Measurements from ENCODE around the gene KLF6. TPM values are rescaled to one million over a fixed set of nuclear protein-coding genes. Genes with fewer than 3 reads are reported as not detected.
A peak's percentile ranks its signal among the peaks of the same experiment; 100 is the strongest.

The KLF6 gene
- total and polyA plus RNA-seq, 2 experiments from 2014 or later = 19.6 to 35.4 TPM

DNA sequence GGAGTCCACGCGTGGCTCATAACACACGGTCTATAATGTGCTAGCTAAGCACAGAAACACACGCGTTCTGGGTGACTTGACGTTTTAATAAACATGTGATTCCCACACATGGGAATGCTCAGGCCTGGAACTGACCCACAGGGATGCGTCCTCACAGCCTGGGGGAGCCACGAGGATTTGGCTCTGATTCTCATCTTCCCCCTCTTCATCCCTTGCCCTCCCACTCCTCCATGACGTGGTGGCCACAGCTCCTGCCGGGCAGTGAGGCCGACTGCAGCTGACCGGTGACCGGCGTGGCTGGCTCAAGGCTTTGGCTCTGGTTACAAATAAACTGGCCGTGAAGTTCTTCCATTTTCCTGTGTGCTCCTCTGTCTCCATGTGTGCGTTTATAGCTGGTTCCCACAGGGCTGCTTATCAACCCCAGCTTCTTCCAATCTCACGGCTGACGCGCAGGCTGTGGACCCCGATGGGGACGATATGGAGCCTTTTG, 40.9 kb upstream of the KLF6 start (continued):
- TF ChIP-seq, protein P1, sequence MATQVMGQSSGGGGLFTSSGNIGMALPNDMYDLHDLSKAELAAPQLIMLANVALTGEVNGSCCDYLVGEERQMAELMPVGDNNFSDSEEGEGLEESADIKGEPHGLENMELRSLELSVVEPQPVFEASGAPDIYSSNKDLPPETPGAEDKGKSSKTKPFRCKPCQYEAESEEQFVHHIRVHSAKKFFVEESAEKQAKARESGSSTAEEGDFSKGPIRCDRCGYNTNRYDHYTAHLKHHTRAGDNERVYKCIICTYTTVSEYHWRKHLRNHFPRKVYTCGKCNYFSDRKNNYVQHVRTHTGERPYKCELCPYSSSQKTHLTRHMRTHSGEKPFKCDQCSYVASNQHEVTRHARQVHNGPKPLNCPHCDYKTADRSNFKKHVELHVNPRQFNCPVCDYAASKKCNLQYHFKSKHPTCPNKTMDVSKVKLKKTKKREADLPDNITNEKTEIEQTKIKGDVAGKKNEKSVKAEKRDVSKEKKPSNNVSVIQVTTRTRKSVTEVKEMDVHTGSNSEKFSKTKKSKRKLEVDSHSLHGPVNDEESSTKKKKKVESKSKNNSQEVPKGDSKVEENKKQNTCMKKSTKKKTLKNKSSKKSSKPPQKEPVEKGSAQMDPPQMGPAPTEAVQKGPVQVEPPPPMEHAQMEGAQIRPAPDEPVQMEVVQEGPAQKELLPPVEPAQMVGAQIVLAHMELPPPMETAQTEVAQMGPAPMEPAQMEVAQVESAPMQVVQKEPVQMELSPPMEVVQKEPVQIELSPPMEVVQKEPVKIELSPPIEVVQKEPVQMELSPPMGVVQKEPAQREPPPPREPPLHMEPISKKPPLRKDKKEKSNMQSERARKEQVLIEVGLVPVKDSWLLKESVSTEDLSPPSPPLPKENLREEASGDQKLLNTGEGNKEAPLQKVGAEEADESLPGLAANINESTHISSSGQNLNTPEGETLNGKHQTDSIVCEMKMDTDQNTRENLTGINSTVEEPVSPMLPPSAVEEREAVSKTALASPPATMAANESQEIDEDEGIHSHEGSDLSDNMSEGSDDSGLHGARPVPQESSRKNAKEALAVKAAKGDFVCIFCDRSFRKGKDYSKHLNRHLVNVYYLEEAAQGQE (IDR thresholded peaks at IDR 0.05; ENCODE audit: unreplicated experiment) = no peak
- no peak for TF ChIP-seq CREB1 (CRISPR knock-in tag; IDR thresholded peaks at IDR 0.05; ENCODE audit: low read depth)

DNA sequence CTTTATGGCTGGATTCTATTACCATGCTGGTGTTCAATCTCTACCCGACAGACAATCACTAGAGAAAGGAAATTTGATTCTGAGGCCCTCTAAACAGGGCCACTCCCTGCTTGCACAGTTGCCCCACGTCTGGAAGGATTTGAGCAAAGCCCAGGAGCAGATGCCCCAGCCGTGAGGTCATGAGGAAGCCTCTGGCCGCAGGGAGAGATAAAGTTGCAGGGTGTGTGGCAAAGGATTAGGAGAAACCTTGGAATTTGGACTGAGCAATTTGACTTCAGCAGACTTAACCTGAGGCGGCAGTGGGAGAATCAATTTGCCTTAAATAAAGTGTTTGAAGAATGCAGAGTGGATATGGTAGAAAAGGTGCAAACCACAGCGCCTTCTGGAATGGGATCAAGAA, 40.2 kb upstream of the KLF6 start:
- Histone ChIP-seq H2AFZ (peak overlapping the region; percentile 65; the same call in 1 of the 2 replicates), H3K27me3 (ENCODE audit: insufficient read depth) (no peaks in the 10 kb centered on the region), H3K79me2 (replicated peaks; ENCODE audit: insufficient read depth) (no peaks in the 10 kb centered on the region), H4K20me1 (replicated peaks; ENCODE audit: insufficient read depth) (no peaks in the 10 kb centered on the region), H3K4me2 (no peak overlapping the region), H3K9me2 (ENCODE audit: insufficient read depth) (no peaks in the 10 kb centered on the region), H3K36me3 (ENCODE audit: insufficient read depth) (no peaks in the 10 kb centered on the region), H3K4me3 (no peak overlapping the region), H3F3A (replicated peaks; ENCODE audit: low read depth) (no peaks in the 10 kb centered on the region), H3K4me1 (ENCODE audit: insufficient read depth) (peaks cover 11% of the 10 kb centered on the region), H3K27ac (ENCODE audit: low read depth) (no peak overlapping the region)
- H3K4me3 Mint-ChIP-seq = no peak overlapping the region
- no peaks in the 10 kb centered on the region for H3K36me3 Mint-ChIP-seq (ENCODE audit: low read depth)
- ATAC-seq = no peak
- no peak for DNase-seq (ENCODE audit: low spot score)
- H3K27me3 Mint-ChIP-seq (ENCODE audit: insufficient read depth, low read depth, poor library complexity) = peaks cover 6% of the 10 kb centered on the region
- peaks cover 31% of the 10 kb centered on the region for H3K4me1 Mint-ChIP-seq
- H3K27ac Mint-ChIP-seq = no peak overlapping the region; the same call in 1 of the 2 replicates
- no peak for TF ChIP-seq EZH2phosphoT487 (IDR thresholded peaks at IDR 0.05; ENCODE audit: unreplicated experiment)
- H3K9me3 Mint-ChIP-seq = no peaks in the 10 kb centered on the region

DNA sequence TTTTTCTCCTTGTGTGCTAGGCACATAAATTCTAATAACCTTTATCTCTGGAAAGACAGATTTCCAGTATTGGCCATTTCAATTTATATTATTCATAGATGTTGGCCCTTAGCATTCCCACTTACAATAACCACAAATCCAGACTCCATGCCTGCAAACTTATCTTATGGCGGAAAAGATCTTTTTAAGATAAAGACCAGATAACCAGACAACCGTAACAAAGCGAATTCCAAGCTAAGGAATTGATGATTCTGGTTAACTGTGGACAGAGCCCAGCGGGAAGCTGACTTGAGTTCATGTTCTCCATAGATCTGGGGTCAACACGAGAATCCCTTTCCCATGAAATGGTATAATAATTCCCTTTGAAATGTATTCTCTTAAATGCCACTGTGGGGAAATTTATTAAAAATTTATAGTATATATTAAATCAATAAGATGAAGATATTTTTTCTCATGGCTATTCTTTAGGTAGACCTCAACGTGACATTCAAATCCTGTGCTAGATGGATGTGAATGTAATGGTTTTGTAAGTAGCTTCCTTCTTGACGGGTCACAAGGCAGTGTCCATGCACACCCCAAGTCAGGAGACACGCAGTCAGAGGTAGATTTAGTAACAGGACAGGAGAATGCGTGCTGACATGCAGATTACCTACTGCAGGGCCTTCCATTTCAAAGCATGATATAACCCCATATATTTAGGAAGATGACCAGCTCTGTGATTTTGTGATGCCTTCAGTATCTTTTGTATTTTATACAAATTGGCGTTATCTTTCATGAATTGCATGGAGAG, 37.7 kb upstream of the KLF6 start:
- Mint-ChIP-seq H3K27ac (no peak overlapping the region), H3K4me3 (no peak overlapping the region), H3K4me1 (peaks cover 9% of the 10 kb centered on the region; the same call in 2 of the 3 replicates), H3K9me3 (no peaks in the 10 kb centered on the region; the same call in 2 of the 3 replicates), H3K27me3 (ENCODE audit: insufficient read depth, low read depth, poor library complexity) (peaks cover 5% of the 10 kb centered on the region), H3K36me3 (ENCODE audit: low read depth) (no peaks in the 10 kb centered on the region)
- Histone ChIP-seq H3K4me1 (ENCODE audit: insufficient read depth) (no peaks in the 10 kb centered on the region), H4K20me1 (replicated peaks; ENCODE audit: insufficient read depth) (no peaks in the 10 kb centered on the region), H3K9me2 (ENCODE audit: insufficient read depth) (no peaks in the 10 kb centered on the region), H3K4me3 (no peak overlapping the region), H3K27ac (ENCODE audit: low read depth) (no peak overlapping the region), H3K27me3 (ENCODE audit: insufficient read depth) (no peaks in the 10 kb centered on the region), H3F3A (replicated peaks; ENCODE audit: low read depth) (no peaks in the 10 kb centered on the region), H3K4me2 (no peak overlapping the region), H2AFZ (no peak overlapping the region), H3K36me3 (ENCODE audit: insufficient read depth) (no peaks in the 10 kb centered on the region), H3K79me2 (replicated peaks; ENCODE audit: insufficient read depth) (no peaks in the 10 kb centered on the region)
- ATAC-seq (no peak), DNase-seq (ENCODE audit: low spot score) (no peak)
- no peak for TF ChIP-seq ZNF331 (CRISPR knock-in tag; IDR thresholded peaks at IDR 0.05; ENCODE audit: low read depth)
- no peak for TF ChIP-seq POLR2AphosphoS5 (IDR thresholded peaks at IDR 0.05; ENCODE audit: low read depth)
- no peak for TF ChIP-seq JUNB (IDR thresholded peaks at IDR 0.05; ENCODE audit: unreplicated experiment)
